Esophagus squamous epithelium (tissue), 4 donors: ENCODE measurements around the gene KRTAP10-10.

Source experiments
- POLR2A ChIP-seq, 4 donors: fragments of 450-650 bp; IDR thresholded peaks; one replicate each; pipeline ENCODE4 v1.6.1; 2017; ENCODE audit warnings: antibody characterized with exemption in 4 of 4, mild to moderate bottlenecking in 4 of 4, moderate library complexity in 3 of 4
- TF ChIP-seq, protein P1 (sequence below), 6 experiments: fragments of 450-650 bp in 4 of 6; fragments of 200-600 bp in 2 of 6; sonication (generic) in 2 of 6; IDR thresholded peaks; one replicate each; pipeline ENCODE4 v1.5.1; 2016 to 2019; ENCODE audit warnings: antibody characterized with exemption in 6 of 6, mild to moderate bottlenecking in 4 of 6, moderate library complexity in 4 of 6

GRCh38 chr21:44594406-44594916, 42.7 kb upstream of the KRTAP10-10 start:
- TF ChIP-seq, protein P1, sequence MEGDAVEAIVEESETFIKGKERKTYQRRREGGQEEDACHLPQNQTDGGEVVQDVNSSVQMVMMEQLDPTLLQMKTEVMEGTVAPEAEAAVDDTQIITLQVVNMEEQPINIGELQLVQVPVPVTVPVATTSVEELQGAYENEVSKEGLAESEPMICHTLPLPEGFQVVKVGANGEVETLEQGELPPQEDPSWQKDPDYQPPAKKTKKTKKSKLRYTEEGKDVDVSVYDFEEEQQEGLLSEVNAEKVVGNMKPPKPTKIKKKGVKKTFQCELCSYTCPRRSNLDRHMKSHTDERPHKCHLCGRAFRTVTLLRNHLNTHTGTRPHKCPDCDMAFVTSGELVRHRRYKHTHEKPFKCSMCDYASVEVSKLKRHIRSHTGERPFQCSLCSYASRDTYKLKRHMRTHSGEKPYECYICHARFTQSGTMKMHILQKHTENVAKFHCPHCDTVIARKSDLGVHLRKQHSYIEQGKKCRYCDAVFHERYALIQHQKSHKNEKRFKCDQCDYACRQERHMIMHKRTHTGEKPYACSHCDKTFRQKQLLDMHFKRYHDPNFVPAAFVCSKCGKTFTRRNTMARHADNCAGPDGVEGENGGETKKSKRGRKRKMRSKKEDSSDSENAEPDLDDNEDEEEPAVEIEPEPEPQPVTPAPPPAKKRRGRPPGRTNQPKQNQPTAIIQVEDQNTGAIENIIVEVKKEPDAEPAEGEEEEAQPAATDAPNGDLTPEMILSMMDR (IDR thresholded peaks at IDR 0.05): no peak
- TF ChIP-seq POLR2A (IDR thresholded peaks at IDR 0.05): no peak
